Measurements from ENCODE around the gene HDAC11.

DNA sequence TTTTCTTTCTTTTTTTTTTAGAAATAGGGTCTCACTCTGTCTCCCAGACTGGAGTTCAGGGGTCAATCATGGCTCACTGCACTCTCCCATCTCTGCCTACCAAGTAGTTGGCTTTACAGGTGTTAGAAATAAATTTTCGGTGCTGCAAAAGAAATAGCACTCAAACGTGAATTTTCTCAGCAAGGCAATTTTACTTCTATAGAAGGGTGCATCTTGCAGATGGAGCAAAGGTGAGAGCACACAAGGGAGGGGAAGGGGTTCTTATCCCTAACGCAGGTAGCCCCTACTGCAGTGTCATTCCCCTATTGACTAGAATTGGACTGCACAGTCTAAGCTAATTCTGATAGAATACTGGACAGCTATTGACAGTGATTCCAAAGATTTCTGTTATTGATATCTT is 62.0 kb downstream of the HDAC11 start:
- TF ChIP-seq, protein P1, sequence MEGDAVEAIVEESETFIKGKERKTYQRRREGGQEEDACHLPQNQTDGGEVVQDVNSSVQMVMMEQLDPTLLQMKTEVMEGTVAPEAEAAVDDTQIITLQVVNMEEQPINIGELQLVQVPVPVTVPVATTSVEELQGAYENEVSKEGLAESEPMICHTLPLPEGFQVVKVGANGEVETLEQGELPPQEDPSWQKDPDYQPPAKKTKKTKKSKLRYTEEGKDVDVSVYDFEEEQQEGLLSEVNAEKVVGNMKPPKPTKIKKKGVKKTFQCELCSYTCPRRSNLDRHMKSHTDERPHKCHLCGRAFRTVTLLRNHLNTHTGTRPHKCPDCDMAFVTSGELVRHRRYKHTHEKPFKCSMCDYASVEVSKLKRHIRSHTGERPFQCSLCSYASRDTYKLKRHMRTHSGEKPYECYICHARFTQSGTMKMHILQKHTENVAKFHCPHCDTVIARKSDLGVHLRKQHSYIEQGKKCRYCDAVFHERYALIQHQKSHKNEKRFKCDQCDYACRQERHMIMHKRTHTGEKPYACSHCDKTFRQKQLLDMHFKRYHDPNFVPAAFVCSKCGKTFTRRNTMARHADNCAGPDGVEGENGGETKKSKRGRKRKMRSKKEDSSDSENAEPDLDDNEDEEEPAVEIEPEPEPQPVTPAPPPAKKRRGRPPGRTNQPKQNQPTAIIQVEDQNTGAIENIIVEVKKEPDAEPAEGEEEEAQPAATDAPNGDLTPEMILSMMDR (IDR thresholded peaks at IDR 0.05; ENCODE audit: low read length), result no peak
- TF ChIP-seq EZH2 (optimal IDR thresholded peaks at IDR 0.05; ENCODE audit: low read depth, low read length), result no peak
- TF ChIP-seq EZH2phosphoT487 (IDR thresholded peaks at IDR 0.05; ENCODE audit: low read length), result no peak

Data from MM.1S (cell line).